Measurements from ENCODE around the gene CRYAB.
"Not testable (repeated sequence)": the region's sequence is repeated elsewhere in the genome, so short reads cannot be mapped to it uniquely, and the experiment has no call there.

Gene CRYAB

DNA sequence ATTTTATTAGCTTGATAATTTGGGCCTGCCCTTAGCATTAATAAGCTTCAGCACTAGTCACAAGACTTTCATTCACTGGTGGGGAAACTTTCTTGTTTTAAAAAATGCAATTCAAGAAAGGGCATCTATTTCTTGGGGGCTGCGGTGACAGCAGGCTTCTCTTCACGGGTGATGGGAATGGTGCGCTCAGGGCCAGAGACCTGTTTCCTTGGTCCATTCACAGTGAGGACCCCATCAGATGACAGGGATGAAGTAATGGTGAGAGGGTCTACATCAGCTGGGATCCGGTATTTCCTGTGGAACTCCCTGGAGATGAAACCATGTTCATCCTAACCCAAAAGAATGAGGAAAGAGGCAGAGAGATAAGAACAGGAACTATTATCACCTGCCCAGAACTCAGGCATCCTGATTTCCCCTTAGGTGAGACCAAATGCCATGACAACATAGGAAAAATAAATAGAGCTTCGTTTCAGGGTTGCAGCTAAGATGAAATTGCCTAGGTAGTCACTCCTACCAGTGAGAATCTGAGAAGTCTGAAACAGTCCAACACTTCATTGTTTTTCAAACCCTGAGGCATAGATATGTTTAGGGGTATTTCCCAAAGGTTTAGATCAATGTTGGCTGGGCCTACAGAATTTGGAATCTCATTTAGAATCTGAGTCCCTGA lies 2.8 kb downstream of the CRYAB start:
- no peak for DNase-seq (ENCODE audit: low spot score)

DNA sequence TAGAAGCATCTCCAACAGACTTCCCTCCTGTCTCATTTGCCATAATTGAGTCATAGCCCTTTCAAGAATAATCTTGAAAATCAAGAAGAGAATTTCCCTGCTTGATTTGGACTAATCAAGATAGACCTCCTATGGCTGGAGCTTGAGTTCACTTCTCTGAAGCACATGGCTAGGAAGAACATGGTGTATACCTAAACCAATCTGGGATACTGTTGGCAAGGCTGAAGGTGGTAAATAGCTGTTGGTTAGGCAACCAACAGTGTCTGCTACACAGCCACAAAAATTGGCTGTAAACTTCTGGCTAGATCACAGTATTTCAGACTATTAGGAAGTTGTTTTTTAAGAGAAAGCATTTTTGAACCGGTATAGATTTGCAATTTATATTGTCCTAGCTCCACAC lies 4.9 kb downstream of the CRYAB start:
- no peak for DNase-seq (ENCODE audit: low spot score)

DNA sequence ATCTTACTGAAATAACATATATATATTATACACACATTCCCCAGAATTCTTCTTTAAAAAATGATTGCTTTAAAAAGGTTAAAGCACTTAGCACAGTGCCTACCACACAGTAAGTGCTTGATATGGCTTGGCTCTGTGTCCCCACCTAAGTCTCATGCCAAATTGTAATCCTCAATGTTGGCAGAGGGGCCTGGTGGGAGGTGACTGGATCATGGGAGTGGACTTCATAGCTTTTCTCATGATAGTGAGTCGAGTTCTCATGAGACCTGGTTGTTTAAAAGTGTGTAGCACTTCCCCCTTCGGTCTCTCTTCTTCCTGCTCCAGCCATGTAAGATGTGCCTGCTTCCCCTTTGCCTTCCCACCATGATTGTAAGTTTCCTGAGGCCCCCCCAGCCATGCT lies 6.2 kb downstream of the CRYAB start:
- no peak for DNase-seq (ENCODE audit: low spot score)

DNA sequence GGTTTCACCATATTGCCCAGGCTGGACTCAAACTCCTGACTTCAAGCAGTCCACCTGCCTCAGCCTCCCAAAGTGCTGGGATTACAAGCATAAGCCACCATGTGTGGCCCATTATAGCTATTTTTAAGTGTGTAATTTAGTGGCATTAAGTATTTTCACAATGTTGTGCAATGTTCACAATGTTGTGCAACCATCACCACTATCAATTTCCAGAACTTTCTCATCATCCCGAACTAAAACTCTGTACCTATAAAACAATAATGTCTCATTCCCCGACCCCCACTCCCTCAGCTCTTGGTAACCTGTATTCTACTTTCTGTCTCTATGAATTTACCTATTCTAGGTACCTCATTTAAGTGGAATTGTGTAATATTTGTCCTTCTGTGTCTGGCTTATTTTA lies 24.7 kb downstream of the CRYAB start:
- no peak for DNase-seq (ENCODE audit: low spot score)

DNA sequence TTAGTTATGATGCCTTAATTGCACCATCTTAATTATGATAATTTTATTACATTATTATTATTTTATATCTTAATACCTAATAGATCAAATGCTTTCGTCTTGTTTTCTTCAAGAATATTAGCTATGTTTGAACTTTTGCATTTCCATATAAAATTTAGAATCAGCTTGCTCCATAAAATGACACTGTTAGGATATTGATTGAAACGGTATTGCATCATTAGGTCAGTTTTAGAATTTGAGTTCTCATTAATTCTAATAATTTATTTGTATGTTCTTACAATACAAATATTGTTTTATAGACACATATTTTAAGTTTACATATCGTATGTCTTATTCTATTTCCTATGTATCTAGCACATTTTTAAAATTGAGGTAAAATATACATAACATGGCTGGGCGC lies 25.5 kb downstream of the CRYAB start:
- no peak for DNase-seq (ENCODE audit: low spot score)

DNA sequence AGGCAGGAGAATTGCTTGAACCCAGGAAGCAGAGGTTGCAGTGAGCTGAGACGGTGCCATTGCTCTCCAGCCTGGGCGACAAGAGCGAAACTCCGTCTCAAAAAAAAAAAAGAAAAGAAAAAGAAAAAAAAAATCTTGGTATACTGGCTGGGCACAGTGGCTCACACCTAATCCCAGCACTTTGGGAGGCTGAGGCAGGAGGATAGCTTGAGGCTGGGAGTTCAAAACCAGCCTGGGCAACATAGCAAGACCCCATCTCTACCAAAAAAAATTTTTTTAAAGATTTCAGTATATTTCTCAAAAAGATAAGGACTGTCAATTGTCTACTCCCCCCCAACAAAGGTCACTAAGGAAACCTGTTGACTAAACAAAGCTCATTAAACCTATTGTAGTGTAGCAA lies 26.5 kb downstream of the CRYAB start:
- not testable (repeated sequence) for DNase-seq (ENCODE audit: low spot score)

DNA sequence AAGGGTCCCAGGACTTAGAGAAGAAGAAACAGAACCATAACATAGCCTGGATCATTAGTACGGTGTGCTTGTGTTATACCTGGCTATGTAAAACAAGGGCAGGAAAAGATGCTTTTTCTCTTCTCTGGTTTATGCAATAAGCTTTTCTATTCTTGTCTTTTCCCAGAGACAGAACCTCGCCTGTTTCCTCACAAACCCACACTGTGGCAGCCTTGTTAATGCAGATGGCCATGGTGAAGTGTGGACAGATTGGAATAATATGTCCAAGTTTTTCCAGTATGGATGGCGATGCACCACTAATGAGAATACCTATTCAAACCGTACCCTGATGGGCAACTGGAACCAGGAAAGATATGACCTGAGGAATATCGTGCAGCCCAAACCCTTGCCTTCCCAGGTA lies 29.4 kb downstream of the CRYAB start:
- DNase-seq (ENCODE audit: low spot score): no peak

DNA sequence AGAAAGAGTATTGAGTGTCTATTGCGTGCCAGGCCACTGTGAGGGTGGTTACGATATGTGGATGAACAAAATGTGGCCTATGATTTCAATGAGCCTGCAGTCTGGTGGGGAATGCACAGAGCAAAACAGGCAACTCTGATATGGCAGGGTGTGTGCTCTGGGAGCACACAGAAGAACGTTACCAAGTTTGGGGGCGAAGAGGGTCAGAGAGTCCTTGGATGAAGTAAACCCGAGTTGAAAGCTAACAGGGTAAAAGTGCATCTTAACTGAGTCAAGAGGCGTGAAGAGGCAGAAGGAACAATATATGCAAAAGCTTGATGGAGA lies 32.0 kb downstream of the CRYAB start:
- DNase-seq (ENCODE audit: low spot score): no peak

DNA sequence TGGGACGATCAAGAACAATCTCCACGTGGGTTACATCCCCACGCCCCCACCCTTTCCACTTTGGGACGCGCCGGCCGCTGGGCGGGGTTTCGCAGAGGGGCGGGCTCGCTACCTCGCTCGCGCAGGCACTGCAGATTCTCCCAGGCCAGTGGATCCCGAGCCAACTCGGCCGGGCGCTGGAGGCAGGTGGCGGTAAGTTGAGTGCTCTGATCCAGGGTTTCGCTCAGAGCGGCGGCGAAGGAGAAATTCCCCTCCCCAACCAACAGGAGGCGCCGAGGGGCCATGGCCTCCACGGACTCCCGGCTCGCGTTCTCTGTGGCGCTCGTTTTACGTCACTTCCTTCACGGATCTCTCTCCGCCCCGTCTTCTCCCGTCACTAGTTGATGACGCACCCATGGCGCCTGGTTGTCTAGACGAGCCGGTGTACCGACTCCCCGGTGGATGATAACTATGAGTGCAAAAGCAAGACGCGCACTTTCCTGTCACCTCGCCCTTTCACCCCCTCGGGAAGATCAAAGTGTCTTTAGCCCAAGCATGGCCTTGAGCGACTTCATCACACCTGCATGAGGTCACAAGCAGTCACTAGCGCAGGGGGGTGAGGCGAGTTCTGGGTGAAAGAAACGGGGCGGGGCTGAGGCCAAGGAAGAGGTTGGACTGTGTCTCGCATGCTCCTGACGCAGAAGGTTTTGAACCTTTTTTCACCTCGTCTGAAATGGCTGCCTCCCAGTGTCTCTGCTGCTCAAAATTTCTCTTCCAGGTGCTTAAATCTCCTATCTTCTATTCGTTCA lies 32.5 kb downstream of the CRYAB start, which contains the start of the genes CFAP68 and FDXACB1:
CFAP68 (plus strand) TSS at position 693 of the 788 bp plus-strand sequence; CDS start at position 713, 20 bp downstream.
FDXACB1 (minus strand) TSS at position 317 of the 788 bp plus-strand sequence; CDS start at position 284, 33 bp downstream.
- peak; percentile 96 for DNase-seq (ENCODE audit: low spot score)

DNA sequence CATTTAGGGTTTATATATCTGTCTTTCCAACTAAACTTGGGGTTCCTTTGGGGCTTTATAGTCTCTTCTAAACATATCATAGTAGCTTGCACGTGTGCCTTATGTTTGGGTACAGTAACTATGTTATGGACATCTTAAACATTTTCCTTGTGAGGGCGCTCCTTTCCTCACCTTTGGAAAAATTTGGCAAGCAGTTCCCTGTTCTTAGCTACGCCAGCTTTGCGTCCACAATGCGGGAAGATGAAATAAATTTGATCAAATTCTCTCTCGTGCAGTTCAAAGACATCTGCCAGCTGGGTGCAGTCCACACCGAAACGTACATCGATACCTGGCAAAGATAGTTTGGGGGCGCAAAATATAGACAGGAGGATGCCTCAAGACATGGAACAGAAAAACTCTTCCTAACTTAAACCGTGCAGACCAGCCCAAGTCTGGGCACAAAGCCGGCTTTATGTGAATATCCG lies 33.2 kb downstream of the CRYAB start:
- DNase-seq (ENCODE audit: low spot score): no peak

DNA sequence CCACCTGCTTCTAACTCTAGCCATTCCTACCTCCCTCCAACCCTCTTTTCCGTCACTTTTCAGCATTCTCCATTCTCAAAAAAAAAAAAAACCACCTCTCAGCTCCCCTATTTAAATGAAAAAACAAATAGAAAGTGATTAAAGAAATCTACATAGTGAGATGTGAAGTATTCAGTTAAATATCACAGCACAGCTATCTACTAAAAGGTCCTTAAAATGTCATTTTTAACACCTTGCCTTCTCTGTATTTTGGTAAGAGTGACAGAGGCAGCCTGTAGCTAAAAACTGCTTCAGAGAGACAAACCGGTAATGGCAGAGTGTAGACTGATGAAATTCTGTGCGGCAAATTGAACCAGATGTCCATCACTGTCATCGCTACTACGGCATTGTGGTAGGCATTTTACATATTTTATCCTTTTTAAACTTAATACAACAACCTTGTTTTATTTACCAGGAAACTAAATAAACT lies 39.8 kb downstream of the CRYAB start:
- DNase-seq (ENCODE audit: low spot score): peak; percentile 18

DNA sequence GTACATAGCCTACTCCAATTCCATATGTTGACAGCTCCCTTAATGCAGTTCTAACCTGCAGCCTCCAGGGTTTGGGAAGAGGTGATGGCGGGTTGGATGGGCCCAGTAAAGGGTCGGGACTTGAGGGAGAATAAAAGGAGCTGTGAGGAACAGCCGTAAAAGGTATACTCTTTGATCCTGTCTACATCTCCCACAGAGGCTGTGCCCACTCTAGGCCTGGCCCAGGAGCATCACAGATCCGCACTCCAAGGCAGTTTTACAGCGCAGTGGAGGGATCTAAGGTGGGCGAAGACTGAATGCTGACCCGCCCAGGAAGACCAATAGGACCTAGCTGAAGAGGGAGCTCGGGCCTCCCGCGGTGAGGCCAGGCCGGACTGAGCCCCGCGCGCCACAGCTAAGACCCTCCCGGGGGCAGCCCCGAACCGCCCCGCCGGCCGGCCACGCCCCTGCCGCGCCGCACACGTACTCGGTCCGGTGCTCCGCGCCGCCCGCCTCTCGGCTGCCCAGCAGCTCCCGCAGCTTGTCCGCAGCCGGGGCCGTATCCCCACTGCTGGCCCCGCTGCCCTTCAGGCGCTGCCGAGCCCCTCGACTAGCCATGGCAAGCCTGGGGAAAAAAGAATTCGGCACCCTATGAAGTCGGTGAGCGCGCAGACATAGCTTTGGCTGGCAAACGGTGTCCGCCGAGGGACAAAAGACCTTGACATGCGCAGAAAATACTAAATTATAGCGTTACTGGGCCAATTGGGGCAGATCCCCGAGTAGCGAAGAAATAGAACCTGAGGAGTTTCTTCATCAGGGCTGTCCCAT lies 40.5 kb downstream of the CRYAB start, which contains the start of gene ALG9:
ALG9 (minus strand) TSS at position 696 of the 807 bp plus-strand sequence; CDS start at position 597, 99 bp downstream.
- peak; percentile 92 for DNase-seq (ENCODE audit: low spot score)

DNA sequence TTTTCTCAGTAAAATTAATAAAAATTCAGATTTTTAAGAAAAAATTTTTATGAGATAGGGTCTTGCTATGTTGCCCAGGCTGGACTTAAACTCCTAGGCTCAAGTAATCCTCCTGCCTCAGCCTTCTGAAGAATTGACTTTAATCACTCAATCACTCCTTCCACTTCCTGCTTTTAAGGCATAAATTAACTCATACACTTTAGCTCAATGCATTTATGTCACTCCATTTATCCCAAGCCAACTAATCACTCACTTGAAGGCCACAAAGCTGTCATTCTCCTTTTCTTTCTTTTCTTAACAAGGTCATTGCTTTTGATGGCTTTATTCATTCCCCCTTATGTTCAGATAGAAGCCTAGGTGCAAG lies 41.1 kb downstream of the CRYAB start:
- no peak for DNase-seq (ENCODE audit: low spot score)

DNA sequence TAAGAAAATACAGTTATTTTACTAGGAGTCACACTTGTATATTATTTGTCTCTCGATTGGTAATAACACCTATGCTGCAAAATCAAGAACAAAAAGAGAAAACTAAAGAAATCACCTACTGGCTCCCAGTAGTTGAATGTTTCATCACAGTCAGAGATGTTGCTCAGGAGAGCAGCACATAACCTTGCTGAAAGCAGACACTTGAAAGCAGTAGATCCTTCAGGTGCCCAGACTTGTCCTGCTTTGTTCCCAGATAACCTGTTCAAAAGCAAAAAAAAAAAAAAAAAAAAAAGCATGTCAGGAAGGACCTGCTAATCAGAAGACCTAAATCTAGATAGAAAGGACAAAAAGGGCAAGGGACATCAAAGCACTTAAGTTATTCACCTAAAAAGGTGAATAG lies 41.5 kb downstream of the CRYAB start:
- no peak for DNase-seq (ENCODE audit: low spot score)

DNA sequence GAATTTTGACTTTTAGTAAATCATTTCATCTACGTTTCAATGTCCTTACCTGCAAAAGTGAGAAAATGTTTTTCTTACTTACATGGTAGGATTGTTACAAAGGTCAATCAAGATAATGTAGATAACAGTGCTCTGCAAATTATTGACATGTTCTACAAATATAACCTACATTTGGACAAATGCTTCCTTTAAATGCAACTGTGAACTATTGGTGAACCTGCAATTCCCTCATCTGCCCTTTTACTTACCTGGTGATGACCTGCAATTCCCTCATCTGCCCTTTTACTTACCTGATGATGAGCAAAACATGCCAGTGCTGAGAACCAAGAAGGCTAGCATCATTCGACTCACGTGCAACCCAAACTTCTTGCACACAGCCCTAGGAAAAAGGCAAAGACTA lies 51.3 kb downstream of the CRYAB start:
- DNase-seq (ENCODE audit: low spot score): no peak
